Esophagus squamous epithelium (tissue), 4 donors: ENCODE measurements around the gene NUCB1.

Experiments
- CTCF ChIP-seq, 6 experiments: fragments of 450-650 bp in 4 of 6; fragments of 200-600 bp in 2 of 6; sonication (generic) in 2 of 6; IDR thresholded peaks; one replicate each; pipeline ENCODE4 v1.5.1; 2016 to 2019; ENCODE audit warnings: antibody characterized with exemption in 6 of 6, mild to moderate bottlenecking in 4 of 6, moderate library complexity in 4 of 6
- POLR2A ChIP-seq, 4 donors: fragments of 450-650 bp; IDR thresholded peaks; one replicate each; pipeline ENCODE4 v1.6.1; 2017; ENCODE audit warnings: antibody characterized with exemption in 4 of 4, mild to moderate bottlenecking in 4 of 4, moderate library complexity in 3 of 4

DNA sequence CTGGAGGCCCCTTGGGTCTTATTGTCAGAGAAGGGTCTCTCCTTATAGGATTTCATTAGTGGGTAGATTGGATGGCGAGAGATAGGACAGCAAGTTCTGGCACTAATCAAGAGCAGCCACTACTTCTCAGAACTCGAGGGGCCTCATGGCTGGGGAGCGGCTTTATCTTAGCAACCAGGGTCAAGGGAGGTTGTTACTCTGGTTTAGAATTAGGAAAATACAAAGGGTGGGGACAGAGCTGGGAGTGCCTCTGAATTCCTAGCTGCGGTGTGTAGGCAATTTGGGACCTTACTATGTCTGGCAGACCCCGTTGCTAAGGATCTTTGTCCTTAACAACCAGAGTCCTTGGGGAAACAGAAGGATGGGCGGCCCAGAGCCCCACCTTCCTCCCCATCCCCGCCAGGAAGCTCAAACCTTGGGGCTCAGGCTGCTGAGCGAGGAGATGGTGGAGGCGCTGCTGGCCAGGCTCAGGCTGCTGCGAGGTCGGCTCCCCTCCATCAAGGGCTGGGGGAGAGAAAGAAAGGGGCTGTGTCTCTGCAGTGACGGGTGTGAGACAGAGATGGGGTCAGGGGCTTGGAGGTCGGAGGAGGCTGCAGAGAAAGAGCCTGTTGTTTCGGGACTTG lies 32.9 kb upstream of the NUCB1 start:
- TF ChIP-seq CTCF (IDR thresholded peaks at IDR 0.05) = no peak
- TF ChIP-seq POLR2A (IDR thresholded peaks at IDR 0.05) = no peak
